Activated T-helper 1 cell treated with anti-CD3 and anti-CD28 coated beads, Interleukin-2, amount 50 U/mL, for 16 hours (primary cell): ENCODE results near the gene PPP5C.
"Not testable (repeated sequence)": the region's sequence is repeated elsewhere in the genome, so short reads cannot be mapped to it uniquely, and the experiment has no call there.

ENCODE experiments used
- DNase-seq, 2 donors: peaks; one replicate each; pipeline ENCODE4 v3.0.0-alpha.2; 2020; ENCODE audit warnings: low read depth in 1 of 2, low spot score in 1 of 2

PPP5C gene, protein sequence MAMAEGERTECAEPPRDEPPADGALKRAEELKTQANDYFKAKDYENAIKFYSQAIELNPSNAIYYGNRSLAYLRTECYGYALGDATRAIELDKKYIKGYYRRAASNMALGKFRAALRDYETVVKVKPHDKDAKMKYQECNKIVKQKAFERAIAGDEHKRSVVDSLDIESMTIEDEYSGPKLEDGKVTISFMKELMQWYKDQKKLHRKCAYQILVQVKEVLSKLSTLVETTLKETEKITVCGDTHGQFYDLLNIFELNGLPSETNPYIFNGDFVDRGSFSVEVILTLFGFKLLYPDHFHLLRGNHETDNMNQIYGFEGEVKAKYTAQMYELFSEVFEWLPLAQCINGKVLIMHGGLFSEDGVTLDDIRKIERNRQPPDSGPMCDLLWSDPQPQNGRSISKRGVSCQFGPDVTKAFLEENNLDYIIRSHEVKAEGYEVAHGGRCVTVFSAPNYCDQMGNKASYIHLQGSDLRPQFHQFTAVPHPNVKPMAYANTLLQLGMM

DNA sequence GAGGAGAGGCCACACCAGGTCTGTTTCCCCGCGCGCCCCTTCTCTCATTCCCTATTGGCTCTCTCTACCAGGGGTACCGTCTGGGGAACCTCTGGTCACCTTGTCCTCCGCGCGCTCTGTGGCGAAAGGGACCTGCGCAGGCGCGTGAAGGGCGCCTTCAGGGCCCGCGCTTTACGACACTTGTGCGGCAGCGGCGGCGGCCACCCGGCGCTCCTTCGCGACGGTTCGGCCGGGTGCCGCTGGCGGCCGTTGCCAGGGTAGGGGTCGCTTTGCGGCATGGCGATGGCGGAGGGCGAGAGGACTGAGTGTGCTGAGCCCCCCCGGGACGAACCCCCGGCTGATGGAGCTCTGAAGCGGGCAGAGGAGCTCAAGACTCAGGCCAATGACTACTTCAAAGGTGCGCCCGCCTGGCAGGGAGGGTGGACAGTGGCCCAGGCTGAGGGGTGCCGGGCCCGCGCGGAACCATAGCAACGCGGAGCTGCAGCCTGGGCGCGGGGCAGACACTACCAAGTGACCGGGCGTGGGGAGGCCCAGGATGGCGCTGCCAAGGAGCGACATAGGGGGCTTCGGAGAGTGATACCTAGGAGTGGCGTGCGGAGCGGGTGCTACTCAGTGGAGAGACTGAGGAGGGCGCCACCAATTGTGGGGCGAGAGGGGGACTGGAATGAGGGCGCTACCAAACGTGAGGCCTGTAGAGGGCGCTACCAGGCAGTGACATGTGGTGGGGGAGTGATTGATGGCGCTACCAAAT lies at the start of gene PPP5C:
PPP5C (plus strand) TSS at position 267 of the 751 bp plus-strand sequence; CDS start at position 277, 10 bp downstream.
- peak; percentile 62 to 77 for DNase-seq

- DNase-seq: no peak
Measured at GRCh38 chr19:46297700-46298478, 49.0 kb upstream of the PPP5C start.

DNA sequence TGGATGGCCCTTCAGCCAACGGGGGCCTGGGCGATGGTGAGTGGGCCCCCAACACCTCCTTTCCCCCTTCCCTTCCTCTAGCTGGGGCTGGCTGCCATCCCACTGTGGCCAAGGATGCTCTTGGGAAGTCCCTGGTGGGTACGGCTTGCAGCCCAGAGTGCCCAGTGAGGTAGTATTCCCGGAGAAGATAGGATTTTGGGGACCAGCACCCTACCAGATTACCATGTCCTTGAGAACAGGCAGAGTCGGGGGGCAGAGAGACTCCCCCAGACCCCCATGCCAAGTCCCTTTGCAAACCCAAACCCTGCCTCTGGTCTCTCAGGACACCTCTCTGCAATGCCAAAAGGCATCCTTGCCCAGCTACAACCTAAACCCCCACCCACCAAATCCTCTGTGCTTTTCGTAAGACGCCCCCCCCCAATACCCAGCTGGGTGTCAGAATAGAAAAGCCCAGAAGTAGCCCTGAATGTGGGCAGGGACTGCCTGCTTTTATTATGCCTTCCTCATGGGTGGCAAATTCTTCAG lies 48.3 kb upstream of the PPP5C start:
- no peak for DNase-seq

GRCh38 chr19:46299004-46299509 lies 47.8 kb upstream of the PPP5C start:
- no peak for DNase-seq

- DNase-seq: no peak
Measured at GRCh38 chr19:46299695-46300094, 47.2 kb upstream of the PPP5C start.

GRCh38 chr19:46303322-46303690 lies 43.6 kb upstream of the PPP5C start:
- no peak for DNase-seq

DNA sequence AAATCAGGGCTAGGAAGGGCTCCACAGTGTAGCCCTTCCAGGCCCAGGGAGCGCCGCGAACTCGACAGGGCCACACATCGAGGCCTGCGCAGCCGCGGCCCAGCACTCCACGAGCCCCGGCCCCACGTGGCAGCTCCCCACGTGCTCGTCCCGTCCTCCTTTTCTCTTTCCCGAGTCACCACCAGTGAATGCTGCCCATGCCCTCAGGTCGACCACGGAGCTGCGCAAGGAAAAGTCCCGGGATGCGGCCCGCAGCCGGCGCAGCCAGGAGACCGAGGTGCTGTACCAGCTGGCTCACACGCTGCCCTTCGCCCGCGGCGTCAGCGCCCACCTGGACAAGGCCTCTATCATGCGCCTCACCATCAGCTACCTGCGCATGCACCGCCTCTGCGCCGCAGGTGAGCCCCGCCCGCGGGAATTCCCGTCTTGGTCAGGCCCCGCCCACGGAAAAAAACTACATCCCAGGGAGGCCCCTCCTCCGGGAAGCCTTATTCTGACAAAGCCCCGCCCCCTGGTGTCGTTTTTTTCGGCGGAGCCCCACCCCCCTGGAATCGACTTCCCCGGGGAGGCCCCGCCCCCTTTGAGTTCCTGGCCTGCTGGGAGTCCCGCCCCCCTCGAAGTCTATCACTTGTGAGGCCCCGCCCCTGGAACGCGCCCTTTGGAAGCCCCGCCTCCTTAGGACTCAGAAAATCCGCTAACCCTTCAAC lies 43.0 kb upstream of the PPP5C start:
- no peak for DNase-seq

- DNase-seq: no peak
Measured at GRCh38 chr19:46306501-46306900, 40.4 kb upstream of the PPP5C start.

DNA sequence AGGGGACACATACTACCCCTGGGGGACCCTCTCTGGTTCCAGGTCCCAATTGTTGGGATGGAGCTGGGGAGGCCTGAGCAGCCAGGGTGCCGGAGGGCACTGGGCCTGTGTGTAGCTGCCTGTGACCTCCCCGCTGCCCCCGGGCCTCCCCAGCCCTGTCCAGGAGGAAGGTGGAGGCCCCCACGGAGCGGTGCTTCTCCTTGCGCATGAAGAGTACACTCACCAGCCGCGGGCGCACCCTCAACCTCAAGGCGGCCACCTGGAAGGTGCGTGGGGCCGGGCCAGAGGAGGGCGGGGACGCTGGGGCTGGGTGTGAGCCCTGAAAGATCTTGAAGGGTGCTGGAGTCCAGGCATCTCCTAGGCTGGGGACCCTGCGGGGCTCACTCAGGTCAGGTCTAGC lies 38.4 kb upstream of the PPP5C start:
- DNase-seq: no peak

DNA sequence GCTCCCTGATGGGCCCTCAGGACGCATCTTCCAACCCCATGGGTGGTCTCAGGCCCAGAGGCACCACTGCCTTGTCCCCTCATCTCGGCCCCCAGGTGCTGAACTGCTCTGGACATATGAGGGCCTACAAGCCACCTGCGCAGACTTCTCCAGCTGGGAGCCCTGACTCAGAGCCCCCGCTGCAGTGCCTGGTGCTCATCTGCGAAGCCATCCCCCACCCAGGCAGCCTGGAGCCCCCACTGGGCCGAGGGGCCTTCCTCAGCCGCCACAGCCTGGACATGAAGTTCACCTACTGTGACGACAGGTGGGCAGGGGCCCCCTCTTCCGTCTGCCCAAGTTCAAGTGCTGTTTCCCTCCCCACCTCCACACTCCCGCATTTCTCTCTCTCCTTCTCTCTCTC lies 37.8 kb upstream of the PPP5C start:
- no peak for DNase-seq

DNA sequence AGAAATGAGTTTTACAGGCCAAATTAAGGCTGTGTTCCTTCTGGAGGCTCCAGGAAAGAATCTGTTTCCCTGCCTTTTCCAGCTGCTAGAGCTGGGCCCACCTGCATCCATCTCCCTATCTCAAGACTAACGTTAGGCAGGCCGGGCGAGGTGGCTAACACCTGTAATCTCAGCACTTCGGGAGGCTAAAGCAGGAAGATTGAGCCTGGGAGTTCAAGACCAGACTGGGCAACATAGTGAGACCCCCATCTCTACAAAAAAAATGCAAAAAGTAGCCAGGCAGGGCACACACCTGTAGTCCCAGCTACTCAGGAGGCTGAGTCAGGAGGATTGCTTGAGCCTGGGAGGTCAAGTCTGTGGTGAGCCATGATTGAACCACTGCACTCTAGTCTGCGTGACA lies 35.4 kb upstream of the PPP5C start:
- no peak for DNase-seq

DNA sequence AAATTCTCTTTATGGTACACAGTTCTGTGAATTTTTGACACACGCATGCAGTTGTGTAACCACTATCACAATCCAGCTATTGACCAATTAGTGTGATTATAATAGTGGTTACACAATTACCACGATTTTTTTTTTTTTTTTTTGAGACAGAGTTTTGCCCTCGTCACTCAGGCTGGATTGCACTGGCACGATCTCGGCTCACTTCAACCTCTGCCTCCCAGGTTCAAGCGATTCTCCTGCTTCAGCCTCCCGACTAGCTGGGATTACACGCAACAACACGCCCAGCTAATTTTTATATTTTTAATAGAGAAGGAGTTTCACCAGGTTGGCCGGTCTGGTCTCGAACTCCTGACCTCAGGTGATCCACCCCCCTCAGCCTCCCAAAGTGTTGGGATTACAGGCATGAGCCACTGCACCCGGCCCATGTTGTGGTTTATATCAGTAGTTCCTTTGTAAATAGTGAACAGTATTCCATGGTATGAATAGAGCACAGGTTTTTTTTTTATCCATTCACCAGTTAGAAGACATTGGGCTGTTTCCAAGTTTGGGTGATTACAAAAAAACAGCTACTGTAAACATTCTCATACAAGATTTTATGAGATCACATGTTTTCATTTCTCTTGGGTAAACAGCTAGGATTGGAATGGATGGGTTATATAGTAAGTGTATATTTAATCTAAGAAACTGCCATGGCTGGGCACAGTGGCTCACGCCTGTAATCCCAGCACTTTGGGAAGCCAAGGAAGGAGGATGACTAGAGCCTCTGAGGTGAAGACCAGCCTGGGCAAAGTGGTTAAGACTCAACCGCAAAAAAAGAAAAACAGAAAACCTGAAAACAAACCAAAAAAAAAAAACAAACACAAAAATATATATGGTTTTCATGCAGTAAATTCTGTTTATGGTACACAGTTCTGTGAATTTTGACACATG lies 33.1 kb upstream of the PPP5C start:
- not testable (repeated sequence) for DNase-seq

DNA sequence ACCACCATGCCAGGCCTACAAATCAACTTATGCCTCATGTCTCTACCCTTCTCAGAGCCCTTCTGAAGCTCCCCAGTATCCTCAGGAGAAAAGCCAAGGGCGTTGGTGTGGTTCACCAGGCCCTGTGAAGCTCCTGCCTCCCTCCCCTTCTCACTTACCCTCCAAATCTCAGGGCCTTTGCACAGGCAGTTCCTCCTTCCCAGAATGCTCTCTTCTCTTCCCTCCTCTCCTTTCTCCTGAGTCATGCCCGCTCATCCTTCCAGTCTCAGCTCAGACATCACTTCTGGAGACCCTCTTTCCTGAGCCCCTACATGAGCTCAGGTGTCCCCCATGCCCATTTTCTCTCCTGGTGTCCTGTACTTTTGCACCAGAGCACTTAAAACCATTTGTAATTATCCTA lies 29.5 kb upstream of the PPP5C start:
- no peak for DNase-seq

DNA sequence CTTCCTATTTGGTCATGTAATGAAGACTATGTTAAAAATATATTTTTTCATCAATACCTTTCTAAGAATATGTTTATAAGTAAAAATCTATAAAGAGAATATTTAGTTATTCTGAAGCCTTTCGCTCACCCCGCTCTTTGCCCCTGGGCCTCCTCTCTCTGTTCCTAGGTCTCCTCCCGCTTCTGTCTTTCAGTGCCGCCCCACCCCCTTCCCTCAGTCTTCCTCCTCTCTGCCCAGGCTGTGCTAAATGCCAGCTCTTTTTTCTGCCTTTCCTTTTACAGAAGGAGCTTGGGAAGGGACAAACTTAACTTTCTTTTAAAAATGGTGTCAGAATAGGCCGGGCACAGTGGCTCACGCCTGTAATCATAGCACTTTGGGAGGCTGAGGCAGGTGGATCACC lies 27.3 kb upstream of the PPP5C start:
- DNase-seq: no peak

GRCh38 chr19:46320559-46320958 lies 26.3 kb upstream of the PPP5C start:
- no peak for DNase-seq

DNA sequence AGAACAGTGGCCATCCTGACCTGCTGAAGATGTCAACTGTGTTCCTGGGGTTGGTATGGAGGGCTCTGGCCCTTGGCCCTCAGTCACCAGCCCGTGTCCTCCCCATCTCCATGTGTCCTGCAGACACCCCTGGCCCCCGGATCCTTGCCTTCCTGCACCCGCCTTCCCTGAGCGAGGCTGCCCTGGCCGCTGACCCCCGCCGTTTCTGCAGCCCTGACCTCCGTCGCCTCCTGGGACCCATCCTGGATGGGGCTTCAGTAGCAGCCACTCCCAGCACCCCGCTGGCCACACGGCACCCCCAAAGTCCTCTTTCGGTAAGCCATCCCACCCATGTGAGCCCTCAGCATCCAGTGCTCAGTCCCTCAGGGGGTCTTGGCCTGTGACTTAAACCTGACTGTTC lies 25.2 kb upstream of the PPP5C start:
- no peak for DNase-seq

DNA sequence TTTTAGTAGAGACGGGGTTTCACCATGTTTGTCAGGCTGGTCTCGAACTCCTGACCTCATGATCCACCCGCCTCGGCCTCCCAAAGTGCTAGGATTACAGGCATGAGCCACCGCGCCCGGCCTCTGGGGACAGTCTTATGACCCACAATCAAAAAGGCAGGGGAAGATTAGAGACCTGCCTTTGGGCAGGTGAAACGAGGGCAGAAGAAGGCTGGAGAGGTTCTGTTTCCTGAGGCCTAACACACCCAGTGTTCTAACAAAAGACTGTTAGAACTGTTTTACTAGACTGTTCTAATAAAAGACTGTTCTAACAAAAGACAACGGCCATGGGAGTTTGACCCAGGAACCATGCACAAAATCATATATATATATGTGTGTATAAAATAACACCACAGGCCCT lies 23.7 kb upstream of the PPP5C start:
- DNase-seq: not testable (repeated sequence)

GRCh38 chr19:46324277-46324676 lies 22.6 kb upstream of the PPP5C start:
- DNase-seq: no peak

- no peak for DNase-seq
Measured at GRCh38 chr19:46326608-46327007, 20.3 kb upstream of the PPP5C start.
